Naive B cell (primary cell): ENCODE data around the gene DAP3. TPM values are rescaled to one million over a fixed set of nuclear protein-coding genes. Genes with fewer than 3 reads are reported as not detected.
A peak's percentile ranks its signal among the peaks of the same experiment; 100 is the strongest.

ENCODE experiments used
- ATAC-seq, 2 donors: fragments of 150-1000 bp; cut with Tn5 transposase; 2 replicates each; pipeline ENCODE4 v1.10.0; 2021; ENCODE audit warnings: low read depth in 2 of 2, mild to moderate bottlenecking in 2 of 2, moderate library complexity in 2 of 2
- DNase-seq: peaks from one replicate; pipeline ENCODE4 v3.0.0; 2022
- H3K27ac Mint-ChIP-seq, 6 donors: one replicate each; pipeline ENCODE4 v1.8.0; 2020 to 2022; ENCODE audit warnings: mild to moderate bottlenecking in 6 of 6, mixed read lengths in 6 of 6, moderate library complexity in 5 of 6, inconsistent platforms in 2 of 6
- H3K27me3 Mint-ChIP-seq, 3 donors: one replicate each; pipeline ENCODE4 v1.8.0; 2021 to 2022; ENCODE audit warnings: mixed read lengths in 3 of 3, mild to moderate bottlenecking in 1 of 3
- H3K36me3 Mint-ChIP-seq, 2 donors: one replicate each; pipeline ENCODE4 v1.8.0; 2020 to 2022; ENCODE audit warnings: mixed read lengths in 2 of 2, inconsistent platforms in 1 of 2, mild to moderate bottlenecking in 1 of 2
- H3K4me1 Mint-ChIP-seq, 3 donors: one replicate each; pipeline ENCODE4 v1.8.0; 2020 to 2022; ENCODE audit warnings: mixed read lengths in 3 of 3, inconsistent platforms in 1 of 3, mild to moderate bottlenecking in 1 of 3, moderate library complexity in 1 of 3
- H3K4me3 Mint-ChIP-seq, 8 donors: one replicate each; pipeline ENCODE4 v1.8.0; 2020 to 2022; ENCODE audit warnings: mild to moderate bottlenecking in 8 of 8, mixed read lengths in 8 of 8, moderate library complexity in 8 of 8, inconsistent platforms in 2 of 8
- H3K9me3 Mint-ChIP-seq, 7 donors: one replicate each; pipeline ENCODE4 v1.8.0; 2020 to 2022; ENCODE audit warnings: mixed read lengths in 7 of 7, mild to moderate bottlenecking in 5 of 7, inconsistent platforms in 2 of 7, moderate library complexity in 1 of 7
- polyA plus RNA-seq, 6 donors: library from polyadenylated mRNA; unstranded; fragments of 300-500 nt; fragmentation: Illumina TruSeq; gene quantifications; one replicate each; pipeline ENCODE4 v1.2.3, GENCODE V29; 2021; ENCODE audit warnings: low read depth in 6 of 6

Gene DAP3
- polyA plus RNA-seq, 6 donors from 2014 or later: 65.6 to 87.5 (median 77.6) TPM

DNA sequence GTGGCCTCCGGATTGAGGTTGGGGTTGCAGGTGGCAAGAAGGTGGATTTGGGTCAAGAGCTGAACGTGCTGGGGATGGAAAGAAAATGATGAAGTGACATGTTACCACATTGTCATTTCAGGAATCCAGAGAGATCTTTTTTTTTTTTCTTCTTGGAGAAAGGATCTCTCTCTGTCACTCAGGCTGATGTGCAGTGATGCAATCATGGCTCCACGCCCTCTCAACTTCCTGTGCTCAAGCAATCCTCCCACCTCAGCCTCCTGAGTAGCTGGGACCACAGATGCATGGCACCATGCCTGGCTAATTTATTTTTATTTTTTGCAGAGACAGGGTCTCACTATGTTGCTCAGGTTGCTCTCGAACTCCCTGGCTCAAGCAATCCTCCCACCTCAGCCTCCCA is 87.5 kb downstream of the DAP3 start:
- ATAC-seq: no peak
- peaks cover 23 to 33% of the 10 kb centered on the region in 2 donors for H3K36me3 Mint-ChIP-seq
- no peak for DNase-seq
- H3K4me1 Mint-ChIP-seq: peaks cover 0 to 3% (median 0%) of the 10 kb centered on the region in 3 donors
- no peaks in the 10 kb centered on the region for H3K27me3 Mint-ChIP-seq
- H3K9me3 Mint-ChIP-seq: no peaks in the 10 kb centered on the region
- no peak overlapping the region for H3K4me3 Mint-ChIP-seq
- H3K27ac Mint-ChIP-seq: peak overlapping the region in 2 of 6 donors; percentile 59 to 80

DNA sequence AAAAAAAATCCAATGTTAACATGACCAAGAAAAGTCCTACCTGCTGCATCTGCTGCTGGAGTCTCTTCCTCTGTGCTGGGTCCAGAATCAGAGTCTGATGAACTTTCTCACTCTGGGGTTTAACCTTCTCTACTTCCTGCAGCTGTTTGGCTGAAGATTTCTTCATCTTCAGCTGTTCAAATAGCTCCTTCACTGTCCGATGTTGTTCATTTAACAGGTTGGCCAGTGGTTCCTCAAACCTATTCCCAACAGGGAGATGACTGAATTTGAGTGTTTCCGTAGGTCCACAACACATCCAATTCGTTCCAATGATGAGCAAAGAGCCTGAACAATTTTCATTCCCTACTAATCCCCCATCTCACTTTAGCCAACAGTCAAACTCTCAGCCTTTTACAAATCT is 88.7 kb downstream of the DAP3 start:
- H3K4me3 Mint-ChIP-seq: no peak overlapping the region
- H3K27ac Mint-ChIP-seq: no peak overlapping the region
- H3K36me3 Mint-ChIP-seq: peaks cover 17 to 31% of the 10 kb centered on the region in 2 donors

More for the DNA sequence above, 88.7 kb downstream of the DAP3 start:
- ATAC-seq (no peak), DNase-seq (no peak)
- H3K27me3 Mint-ChIP-seq: no peaks in the 10 kb centered on the region
- H3K4me1 Mint-ChIP-seq: peaks cover 0 to 3% (median 0%) of the 10 kb centered on the region in 3 donors
- no peaks in the 10 kb centered on the region for H3K9me3 Mint-ChIP-seq

Other genes with a start within 250 kb of the DAP3 start
- 10 to 100 TPM in 5 of 6 donors, 1 to 10 TPM in 1; 6.4 to 51.8 (median 23.4) TPM for gene ASH1L, start 126.3 kb upstream of the DAP3 start, polyA plus RNA-seq
- 10 to 100 TPM in 4 of 6 donors, 1 to 10 TPM in 2; 4.8 to 24.8 (median 12.8) TPM for gene MSTO1, start 78.9 kb upstream of the DAP3 start, polyA plus RNA-seq
- 10 to 100 TPM; 26.7 to 56.1 (median 32.2) TPM for gene YY1AP1, start 317 bp upstream of the DAP3 start, polyA plus RNA-seq
- 10 to 100 TPM in 5 of 6 donors, 1 to 10 TPM in 1; 9.6 to 64.4 (median 30.7) TPM for gene GON4L, start 168.1 kb downstream of the DAP3 start, polyA plus RNA-seq
- 10 to 100 TPM in 1 of 6 donors, 1 to 10 TPM in 5; 1.4 to 10.9 (median 2.5) TPM for gene SYT11, start 170.5 kb downstream of the DAP3 start, polyA plus RNA-seq
- 10 to 100 TPM in 5 of 6 donors, 1 to 10 TPM in 1; 5.2 to 30.0 (median 20.9) TPM for gene RIT1, start 222.3 kb downstream of the DAP3 start, polyA plus RNA-seq
- gene KHDC4, start 245.3 kb downstream of the DAP3 start, polyA plus RNA-seq: 10 to 100 TPM in 1 of 6 donors, 1 to 10 TPM in 5; 5.5 to 10.7 (median 7.2) TPM